Measurements from ENCODE around the gene CPSF3. TPM values are rescaled to one million over a fixed set of nuclear protein-coding genes. Genes with fewer than 3 reads are reported as not detected.

The CPSF3 gene
- total and polyA plus RNA-seq, 2 of the 13 experiments (the other 11 are each of a cell fraction or from before 2014, with no cell fraction given): 19.8 to 93.0 TPM

DNA sequence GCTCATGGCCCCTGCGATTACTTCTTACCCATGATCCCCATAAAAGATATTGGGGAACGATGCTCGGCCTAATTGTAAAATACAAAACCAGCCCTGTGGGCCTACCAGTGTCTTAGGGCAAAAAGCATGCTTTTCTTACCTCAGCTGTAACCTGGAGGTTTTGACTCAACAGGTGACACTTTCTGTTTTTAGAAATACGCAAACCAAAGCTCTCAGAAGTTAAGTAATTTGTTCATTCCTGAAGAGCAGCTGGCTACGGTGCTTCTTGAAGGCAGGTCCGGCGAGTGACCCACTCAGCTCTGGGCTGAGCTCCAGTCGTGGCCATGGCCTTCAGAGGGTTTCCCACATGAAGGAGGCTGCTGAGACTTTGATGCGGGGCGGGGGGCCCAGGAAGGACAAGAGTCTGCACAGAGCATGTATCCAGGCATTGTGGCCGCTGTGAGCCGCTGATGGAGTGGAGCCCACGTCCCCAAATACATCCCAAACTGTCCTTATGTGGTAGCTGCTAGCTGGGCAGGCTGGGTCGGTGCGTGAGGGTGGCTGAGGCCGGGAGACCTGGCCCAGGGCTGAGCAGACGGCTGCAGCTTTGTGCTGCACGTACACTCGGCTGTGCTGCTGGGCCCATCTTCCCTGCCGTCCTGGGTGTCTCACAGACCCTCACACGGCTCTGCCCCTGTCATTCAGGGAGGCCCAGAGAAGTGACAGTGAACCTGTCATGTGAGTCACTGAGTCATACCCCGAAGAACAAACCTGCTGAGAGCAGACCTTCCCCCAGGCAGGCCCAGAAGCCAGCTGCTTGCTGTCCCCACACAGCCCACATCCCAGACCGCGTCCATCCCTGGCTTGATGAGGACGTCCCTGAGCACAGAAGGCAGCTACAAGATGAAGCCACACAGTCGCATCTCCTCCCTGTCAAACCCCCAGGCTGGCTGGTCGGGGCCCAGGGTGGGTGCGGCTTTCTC lies 34.2 kb upstream of the CPSF3 start:
- Histone ChIP-seq H3K4me1 (ENCODE audit: insufficient read depth, low read length) (peaks cover 62% of the 10 kb centered on the region), H3K9ac (ENCODE audit: insufficient read depth, low read depth, low read length) (peak overlapping the region; percentile 9), H2AFZ (ENCODE audit: low read length) (no peak overlapping the region), H3K4me3 (replicated peaks in 1 of 3; ENCODE audit: insufficient read depth in 1 of 3, low read depth in 2 of 3, low read length in 3 of 3) (no peak overlapping the region), H3K79me2 (ENCODE audit: insufficient read depth, low read length) (no peaks in the 10 kb centered on the region), H4K20me1 (ENCODE audit: insufficient read depth, low read length) (no peaks in the 10 kb centered on the region), H3K36me3 (replicated peaks in 1 of 2; ENCODE audit: control insufficient read depth in 1 of 2, insufficient read depth in 2 of 2, low read length in 2 of 2) (peaks cover 3 to 22% of the 10 kb centered on the region in 2 experiments; a peak in 4 of 5 replicates), H3K27me3 (ENCODE audit: control insufficient read depth in 1 of 2, insufficient read depth in 2 of 2, low read length in 2 of 2) (no peaks in the 10 kb centered on the region), H3K27ac (ENCODE audit: extremely low read length, insufficient read depth, low read length) (peak overlapping the region; percentile 28), H3K9me3 (ENCODE audit: low read length) (no peaks in the 10 kb centered on the region), H3K4me2 (ENCODE audit: low read depth, low read length) (0 out of 2 replicates have a peak overlapping the region, but pooled peaks have one; percentile 30)
- FAIRE-seq: no peak
- intact Hi-C loops (cut with micrococcal nuclease; ENCODE audit: unreplicated experiment): loop anchor here (5.0 kb wide), 1 partner anchor 52 kb away; no protein-coding TSS in a partner anchor
- DNase-seq (ENCODE audit: low spot score): no peak
- no TSS peak for BruUV-seq (replicated peaks)
- POLR2A ChIA-PET: interaction anchor here (1.2 to 4.1 kb wide), 3 partner anchors 8 to 53 kb away, joined by 6 to 44 read pairs (median 21); partner anchors contain the start of genes CPSF3 and ITGB1BP1
- CTCF ChIA-PET (ENCODE audit: low intra/inter-chr PET ratio, low total read pairs): no interaction called here
- in situ Hi-C loops (cut with HindIII; ENCODE audit: extremely low pct_ligation_motif_present, low pct_unique_long_range_greater_than_20kb): loop anchor here (5.0 kb wide), 1 partner anchor 33 kb away; the partner anchor contains the start of genes CPSF3 and ITGB1BP1
- WGBS (ENCODE audit: low lambda C conversion rate): 90% methylated on average over 28 of the region's 28 CpGs
- ATAC-seq: no peak
- TF ChIP-seq ZNF180 (CRISPR knock-in tag; IDR thresholded peaks at IDR 0.05; ENCODE audit: borderline replicate concordance, low read depth): no peak
- 0 out of 2 replicates have a peak, but pooled peaks have one; percentile 4 for TF ChIP-seq GATAD2A (CRISPR knock-in tag; IDR thresholded peaks at IDR 0.05)
- no peak for TF ChIP-seq NFIC (IDR thresholded peaks at IDR 0.05; ENCODE audit: low read length)
- TF ChIP-seq, protein P1, sequence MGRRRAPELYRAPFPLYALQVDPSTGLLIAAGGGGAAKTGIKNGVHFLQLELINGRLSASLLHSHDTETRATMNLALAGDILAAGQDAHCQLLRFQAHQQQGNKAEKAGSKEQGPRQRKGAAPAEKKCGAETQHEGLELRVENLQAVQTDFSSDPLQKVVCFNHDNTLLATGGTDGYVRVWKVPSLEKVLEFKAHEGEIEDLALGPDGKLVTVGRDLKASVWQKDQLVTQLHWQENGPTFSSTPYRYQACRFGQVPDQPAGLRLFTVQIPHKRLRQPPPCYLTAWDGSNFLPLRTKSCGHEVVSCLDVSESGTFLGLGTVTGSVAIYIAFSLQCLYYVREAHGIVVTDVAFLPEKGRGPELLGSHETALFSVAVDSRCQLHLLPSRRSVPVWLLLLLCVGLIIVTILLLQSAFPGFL (CRISPR knock-in tag; IDR thresholded peaks at IDR 0.05): no peak
- TF ChIP-seq ZZZ3 (CRISPR knock-in tag; IDR thresholded peaks at IDR 0.05; ENCODE audit: borderline replicate concordance): 0 out of 2 replicates have a peak, but pooled peaks have one; percentile 44
- TF ChIP-seq HNRNPLL (IDR thresholded peaks at IDR 0.05; ENCODE audit: low read depth, low read length, poor library complexity, severe bottlenecking): no peak
- no peak for TF ChIP-seq HES4 (CRISPR knock-in tag; IDR thresholded peaks at IDR 0.05; ENCODE audit: borderline replicate concordance)
- no peak for TF ChIP-seq ZNF777 (CRISPR knock-in tag; IDR thresholded peaks at IDR 0.05)
- no peak for TF ChIP-seq FOXA3 (CRISPR knock-in tag; IDR thresholded peaks at IDR 0.05)
- TF ChIP-seq, protein P2, sequence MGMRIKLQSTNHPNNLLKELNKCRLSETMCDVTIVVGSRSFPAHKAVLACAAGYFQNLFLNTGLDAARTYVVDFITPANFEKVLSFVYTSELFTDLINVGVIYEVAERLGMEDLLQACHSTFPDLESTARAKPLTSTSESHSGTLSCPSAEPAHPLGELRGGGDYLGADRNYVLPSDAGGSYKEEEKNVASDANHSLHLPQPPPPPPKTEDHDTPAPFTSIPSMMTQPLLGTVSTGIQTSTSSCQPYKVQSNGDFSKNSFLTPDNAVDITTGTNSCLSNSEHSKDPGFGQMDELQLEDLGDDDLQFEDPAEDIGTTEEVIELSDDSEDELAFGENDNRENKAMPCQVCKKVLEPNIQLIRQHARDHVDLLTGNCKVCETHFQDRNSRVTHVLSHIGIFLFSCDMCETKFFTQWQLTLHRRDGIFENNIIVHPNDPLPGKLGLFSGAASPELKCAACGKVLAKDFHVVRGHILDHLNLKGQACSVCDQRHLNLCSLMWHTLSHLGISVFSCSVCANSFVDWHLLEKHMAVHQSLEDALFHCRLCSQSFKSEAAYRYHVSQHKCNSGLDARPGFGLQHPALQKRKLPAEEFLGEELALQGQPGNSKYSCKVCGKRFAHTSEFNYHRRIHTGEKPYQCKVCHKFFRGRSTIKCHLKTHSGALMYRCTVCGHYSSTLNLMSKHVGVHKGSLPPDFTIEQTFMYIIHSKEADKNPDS (CRISPR knock-in tag; IDR thresholded peaks at IDR 0.05): no peak
- no peak for TF ChIP-seq TBX3 (IDR thresholded peaks at IDR 0.05; ENCODE audit: borderline replicate concordance)
- TF ChIP-seq, protein P3, sequence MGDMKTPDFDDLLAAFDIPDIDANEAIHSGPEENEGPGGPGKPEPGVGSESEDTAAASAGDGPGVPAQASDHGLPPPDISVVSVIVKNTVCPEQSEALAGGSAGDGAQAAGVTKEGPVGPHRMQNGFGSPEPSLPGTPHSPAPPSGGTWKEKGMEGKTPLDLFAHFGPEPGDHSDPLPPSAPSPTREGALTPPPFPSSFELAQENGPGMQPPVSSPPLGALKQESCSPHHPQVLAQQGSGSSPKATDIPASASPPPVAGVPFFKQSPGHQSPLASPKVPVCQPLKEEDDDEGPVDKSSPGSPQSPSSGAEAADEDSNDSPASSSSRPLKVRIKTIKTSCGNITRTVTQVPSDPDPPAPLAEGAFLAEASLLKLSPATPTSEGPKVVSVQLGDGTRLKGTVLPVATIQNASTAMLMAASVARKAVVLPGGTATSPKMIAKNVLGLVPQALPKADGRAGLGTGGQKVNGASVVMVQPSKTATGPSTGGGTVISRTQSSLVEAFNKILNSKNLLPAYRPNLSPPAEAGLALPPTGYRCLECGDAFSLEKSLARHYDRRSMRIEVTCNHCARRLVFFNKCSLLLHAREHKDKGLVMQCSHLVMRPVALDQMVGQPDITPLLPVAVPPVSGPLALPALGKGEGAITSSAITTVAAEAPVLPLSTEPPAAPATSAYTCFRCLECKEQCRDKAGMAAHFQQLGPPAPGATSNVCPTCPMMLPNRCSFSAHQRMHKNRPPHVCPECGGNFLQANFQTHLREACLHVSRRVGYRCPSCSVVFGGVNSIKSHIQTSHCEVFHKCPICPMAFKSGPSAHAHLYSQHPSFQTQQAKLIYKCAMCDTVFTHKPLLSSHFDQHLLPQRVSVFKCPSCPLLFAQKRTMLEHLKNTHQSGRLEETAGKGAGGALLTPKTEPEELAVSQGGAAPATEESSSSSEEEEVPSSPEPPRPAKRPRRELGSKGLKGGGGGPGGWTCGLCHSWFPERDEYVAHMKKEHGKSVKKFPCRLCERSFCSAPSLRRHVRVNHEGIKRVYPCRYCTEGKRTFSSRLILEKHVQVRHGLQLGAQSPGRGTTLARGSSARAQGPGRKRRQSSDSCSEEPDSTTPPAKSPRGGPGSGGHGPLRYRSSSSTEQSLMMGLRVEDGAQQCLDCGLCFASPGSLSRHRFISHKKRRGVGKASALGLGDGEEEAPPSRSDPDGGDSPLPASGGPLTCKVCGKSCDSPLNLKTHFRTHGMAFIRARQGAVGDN (CRISPR knock-in tag; IDR thresholded peaks at IDR 0.05): peak; percentile 51
- TF ChIP-seq ZFP1 (CRISPR knock-in tag; IDR thresholded peaks at IDR 0.05): no peak
- no peak for TF ChIP-seq ZNF768 (CRISPR knock-in tag; IDR thresholded peaks at IDR 0.05)
- TF ChIP-seq ASH2L (IDR thresholded peaks at IDR 0.05; ENCODE audit: insufficient read length, low read depth, low read length): no peak
- TF ChIP-seq ZNF652 (CRISPR knock-in tag; IDR thresholded peaks at IDR 0.05; ENCODE audit: borderline replicate concordance, low read depth): no peak
